Duodenal mucosa (tissue), 2 donors: ENCODE measurements around the gene ATRNL1.
"Not testable (repeated sequence)": the region's sequence is repeated elsewhere in the genome, so short reads cannot be mapped to it uniquely, and the experiment has no call there.

ENCODE experiments used
- H3K27ac ChIP-seq: one replicate; pipeline ENCODE4 v1.7.0; 2013; ENCODE audit warnings: low read depth, low read length
- H3K27me3 ChIP-seq, 2 donors: one replicate each; pipeline ENCODE4 v1.7.0; 2013; ENCODE audit warnings: low read length in 2 of 2, control low read depth in 1 of 2; ENCODE audit not compliant: insufficient read depth in 2 of 2, control insufficient read depth in 1 of 2
- H3K36me3 ChIP-seq, 2 donors: one replicate each; pipeline ENCODE4 v1.7.0; 2013; ENCODE audit warnings: low read length in 2 of 2, control low read depth in 1 of 2; ENCODE audit not compliant: insufficient read depth in 2 of 2, control insufficient read depth in 1 of 2
- H3K4me1 ChIP-seq, 2 donors: one replicate each; pipeline ENCODE4 v1.7.0; 2013; ENCODE audit warnings: low read length in 2 of 2, control low read depth in 1 of 2; ENCODE audit not compliant: insufficient read depth in 2 of 2, control insufficient read depth in 1 of 2
- H3K4me3 ChIP-seq, 2 donors: one replicate each; pipeline ENCODE4 v1.7.0; 2013; ENCODE audit warnings: low read length in 2 of 2, low read depth in 1 of 2
- H3K9ac ChIP-seq, 2 donors: one replicate each; pipeline ENCODE4 v1.7.0; 2013; ENCODE audit warnings: low read length in 2 of 2, low read depth in 1 of 2
- H3K9me3 ChIP-seq, 2 donors: one replicate each; pipeline ENCODE4 v1.7.0; 2013; ENCODE audit warnings: low read length in 2 of 2, control low read depth in 1 of 2; ENCODE audit not compliant: control insufficient read depth in 1 of 2

ATRNL1 gene

GRCh38 chr10:115441907-115442545 is 348.9 kb downstream of the ATRNL1 start:
- Histone ChIP-seq H3K36me3 (no peaks in the 10 kb centered on the region), H3K9me3 (no peaks in the 10 kb centered on the region), H3K4me3 (no peak overlapping the region), H3K27ac (no peak overlapping the region), H3K4me1 (no peaks in the 10 kb centered on the region), H3K9ac (no peak overlapping the region), H3K27me3 (no peaks in the 10 kb centered on the region)

- Histone ChIP-seq H3K9me3 (peaks cover 4% of the 10 kb centered on the region in 2 donors), H3K27me3 (no peaks in the 10 kb centered on the region), H3K4me3 (no peak overlapping the region), H3K4me1 (no peaks in the 10 kb centered on the region), H3K36me3 (no peaks in the 10 kb centered on the region), H3K27ac (no peak overlapping the region), H3K9ac (no peak overlapping the region)
Observed at GRCh38 chr10:115456812-115457211, 363.6 kb downstream of the ATRNL1 start.

- H3K27me3 ChIP-seq = no peaks in the 10 kb centered on the region
- H3K9me3 ChIP-seq = no peaks in the 10 kb centered on the region
- H3K9ac ChIP-seq = no peak overlapping the region
- H3K36me3 ChIP-seq = no peaks in the 10 kb centered on the region
- no peak overlapping the region for H3K27ac ChIP-seq
- H3K4me1 ChIP-seq = no peaks in the 10 kb centered on the region
- no peak overlapping the region for H3K4me3 ChIP-seq
Observed at GRCh38 chr10:115483294-115483693, 390.1 kb downstream of the ATRNL1 start.

GRCh38 chr10:115491526-115492140 is 398.5 kb downstream of the ATRNL1 start:
- H3K36me3 ChIP-seq = no peaks in the 10 kb centered on the region
- H3K4me3 ChIP-seq = no peak overlapping the region
- no peak overlapping the region for H3K27ac ChIP-seq
- H3K9me3 ChIP-seq = no peaks in the 10 kb centered on the region
- no peaks in the 10 kb centered on the region for H3K4me1 ChIP-seq
- H3K27me3 ChIP-seq = no peaks in the 10 kb centered on the region
- H3K9ac ChIP-seq = no peak overlapping the region

- Histone ChIP-seq H3K27me3 (no peaks in the 10 kb centered on the region), H3K27ac (no peak overlapping the region), H3K4me1 (no peaks in the 10 kb centered on the region), H3K4me3 (no peak overlapping the region), H3K36me3 (no peaks in the 10 kb centered on the region), H3K9me3 (peaks cover 7 to 11% of the 10 kb centered on the region in 2 donors), H3K9ac (no peak overlapping the region)
Observed at GRCh38 chr10:115503546-115503945, 410.4 kb downstream of the ATRNL1 start.

- Histone ChIP-seq H3K27ac (no peak overlapping the region), H3K9me3 (peaks cover 0 to 2% of the 10 kb centered on the region in 2 donors), H3K9ac (no peak overlapping the region), H3K4me3 (no peak overlapping the region), H3K27me3 (no peaks in the 10 kb centered on the region), H3K4me1 (no peaks in the 10 kb centered on the region), H3K36me3 (no peaks in the 10 kb centered on the region)
Observed at GRCh38 chr10:115514895-115515294, 421.7 kb downstream of the ATRNL1 start.

GRCh38 chr10:115525141-115525540 is 432.0 kb downstream of the ATRNL1 start:
- Histone ChIP-seq H3K9me3 (peaks cover 3 to 15% of the 10 kb centered on the region in 2 donors), H3K36me3 (no peaks in the 10 kb centered on the region), H3K4me1 (no peaks in the 10 kb centered on the region), H3K4me3 (no peak overlapping the region), H3K27ac (no peak overlapping the region), H3K9ac (no peak overlapping the region), H3K27me3 (no peaks in the 10 kb centered on the region)

- not testable (repeated sequence) for H3K4me3 ChIP-seq, H3K36me3 ChIP-seq, H3K4me1 ChIP-seq, H3K27ac ChIP-seq, H3K27me3 ChIP-seq, H3K9ac ChIP-seq
- peaks cover 3 to 15% of the 10 kb centered on the region in 2 donors for H3K9me3 ChIP-seq
Observed at GRCh38 chr10:115527682-115528081, 434.5 kb downstream of the ATRNL1 start.

GRCh38 chr10:115536401-115536800 is 443.2 kb downstream of the ATRNL1 start:
- not testable (repeated sequence) for H3K36me3 ChIP-seq, H3K9ac ChIP-seq, H3K4me3 ChIP-seq, H3K9me3 ChIP-seq, H3K4me1 ChIP-seq, H3K27me3 ChIP-seq, H3K27ac ChIP-seq

- Histone ChIP-seq H3K27me3 (no peaks in the 10 kb centered on the region), H3K9me3 (no peaks in the 10 kb centered on the region), H3K36me3 (no peaks in the 10 kb centered on the region), H3K4me3 (no peak overlapping the region), H3K27ac (no peak overlapping the region), H3K4me1 (no peaks in the 10 kb centered on the region), H3K9ac (no peak overlapping the region)
Observed at GRCh38 chr10:115539142-115539762, 446.1 kb downstream of the ATRNL1 start.
